ENCODE measurements around the gene CXCR4. TPM values are rescaled to one million over a fixed set of nuclear protein-coding genes. Genes with fewer than 3 reads are reported as not detected.

The CXCR4 gene
- total RNA-seq, result 10 to 100 TPM; 11.9 to 12.4 TPM

GRCh38 chr2:136117909-136118818 is at the start of gene CXCR4:
Gene CXCR4 (minus strand): TSS chr2:136118149. CDS start chr2:136118060, 89 bp downstream.
- Histone ChIP-seq H3K9me3 (no peaks in the 10 kb centered on the region), H3K27ac (peak within 1 kb of the TSS; percentile 31 to 54), H3K4me3 (peak within 1 kb of the TSS; percentile 34 to 52), H3K36me3 (no peaks in the 10 kb centered on the region), H3K27me3 (peaks cover 0 to 4% of the 10 kb centered on the region in 2 donors), H3K4me1 (peaks cover 0 to 34% of the 10 kb centered on the region in 2 donors)
- TF ChIP-seq CTCF (IDR thresholded peaks at IDR 0.05), result peak in 1 of 2 donors; percentile 30
- peak; percentile 65 for DNase-seq (ENCODE audit: low spot score)

GRCh38 chr2:136164280-136164776 is 46.4 kb upstream of the CXCR4 start:
- Histone ChIP-seq H3K9me3 (no peaks in the 10 kb centered on the region), H3K4me3 (no peak overlapping the region), H3K4me1 (no peaks in the 10 kb centered on the region), H3K27ac (no peak overlapping the region), H3K36me3 (no peaks in the 10 kb centered on the region), H3K27me3 (no peaks in the 10 kb centered on the region)
- no peak for DNase-seq (ENCODE audit: low spot score)
- TF ChIP-seq CTCF (IDR thresholded peaks at IDR 0.05), result no peak

- no peaks in the 10 kb centered on the region for H3K27me3 ChIP-seq
- H3K4me1 ChIP-seq, result no peaks in the 10 kb centered on the region
- H3K4me3 ChIP-seq, result no peak overlapping the region
- no peak overlapping the region for H3K27ac ChIP-seq
- no peaks in the 10 kb centered on the region for H3K36me3 ChIP-seq
- no peaks in the 10 kb centered on the region for H3K9me3 ChIP-seq
- no peak for TF ChIP-seq CTCF (IDR thresholded peaks at IDR 0.05)
- no peak for DNase-seq (ENCODE audit: low spot score)
Measured at GRCh38 chr2:136162438-136162837, 44.5 kb upstream of the CXCR4 start.

- H3K27ac ChIP-seq, result no peak overlapping the region
- DNase-seq (ENCODE audit: low spot score), result no peak
- no peaks in the 10 kb centered on the region for H3K36me3 ChIP-seq
- no peak overlapping the region for H3K4me3 ChIP-seq
- no peaks in the 10 kb centered on the region for H3K4me1 ChIP-seq
- TF ChIP-seq CTCF (IDR thresholded peaks at IDR 0.05), result no peak
- no peaks in the 10 kb centered on the region for H3K27me3 ChIP-seq
- no peaks in the 10 kb centered on the region for H3K9me3 ChIP-seq
Measured at GRCh38 chr2:136156411-136156810, 38.5 kb upstream of the CXCR4 start.

- DNase-seq (ENCODE audit: low spot score), result no peak
- Histone ChIP-seq H3K4me3 (no peak overlapping the region), H3K9me3 (no peaks in the 10 kb centered on the region), H3K27ac (no peak overlapping the region), H3K27me3 (no peaks in the 10 kb centered on the region), H3K4me1 (no peaks in the 10 kb centered on the region), H3K36me3 (no peaks in the 10 kb centered on the region)
- no peak for TF ChIP-seq CTCF (IDR thresholded peaks at IDR 0.05)
Measured at GRCh38 chr2:136154384-136154783, 36.4 kb upstream of the CXCR4 start.

Measured in right atrium auricular region (tissue), 2 donors.